Caco-2 (cell line): Measurements from ENCODE around the gene BRAT1. TPM values are rescaled to one million over a fixed set of nuclear protein-coding genes. Genes with fewer than 3 reads are reported as not detected.

Source experiments
- BruUV-seq: library from RNA; stranded (reverse); fragments of 400-500 nt; replicated peaks from 2 replicates; lab custom pipeline; 2021; lab: Mats Ljungman, UMichigan
- CTCF ChIA-PET: fragments of 300-600 bp; sonication (Branson Sonifier 250); formaldehyde crosslinking; loops from one replicate; lab custom pipeline; 2022; ENCODE audit warnings: antibody characterized with exemption; lab: Charles Lee
- POLR2A ChIA-PET: fragments of 300-600 bp; sonication (Branson Sonifier 250); formaldehyde crosslinking; loops from one replicate; lab custom pipeline; 2022; ENCODE audit warnings: antibody characterized with exemption; lab: Charles Lee
- DNase-seq, 2 experiments: peaks; one replicate each; pipeline versions ENCODE4 v3.0.0 to v3.0.0-alpha.2; 2020 to 2022
- H3K27me3 ChIP-seq: replicated peaks from 2 replicates; pipeline ENCODE4 v1.6.0; 2011; ENCODE audit warnings: low read length; ENCODE audit not compliant: control insufficient read depth, insufficient read depth
- H3K36me3 ChIP-seq: 2 replicates; pipeline ENCODE4 v1.5.1; 2011; ENCODE audit warnings: low read length; ENCODE audit not compliant: control insufficient read depth, insufficient read depth
- H3K4me1 ChIP-seq: fragments of 250-450 bp; sonication (Bioruptor Pico); 2 replicates; pipeline ENCODE4 v1.5.1; 2020; ENCODE audit warnings: mild to moderate bottlenecking
- H3K4me3 ChIP-seq: 2 replicates; pipeline ENCODE4 v1.5.1; 2011; ENCODE audit warnings: low read depth, mild to moderate bottlenecking, control low read depth, low read length
- H3K9me3 ChIP-seq: fragments of 250-450 bp; sonication (Bioruptor Pico); 2 replicates; pipeline ENCODE4 v1.5.1; 2020; ENCODE audit warnings: mild to moderate bottlenecking, moderate library complexity
- H3K27ac Mint-ChIP-seq: one replicate; pipeline ENCODE4 v1.8.0; 2022; ENCODE audit warnings: mixed read lengths; ENCODE audit not compliant: unreplicated experiment
- H3K27me3 Mint-ChIP-seq: one replicate; pipeline ENCODE4 v1.8.0; 2022; ENCODE audit warnings: mixed read lengths; ENCODE audit not compliant: insufficient read depth, unreplicated experiment
- H3K36me3 Mint-ChIP-seq: one replicate; pipeline ENCODE4 v1.8.0; 2022; ENCODE audit warnings: mild to moderate bottlenecking, mixed read lengths; ENCODE audit not compliant: insufficient read depth, unreplicated experiment
- H3K4me1 Mint-ChIP-seq: one replicate; pipeline ENCODE4 v1.8.0; 2022; ENCODE audit warnings: low read depth, mixed read lengths; ENCODE audit not compliant: unreplicated experiment
- H3K4me3 Mint-ChIP-seq: one replicate; pipeline ENCODE4 v1.8.0; 2022; ENCODE audit warnings: mild to moderate bottlenecking, moderate library complexity, mixed read lengths; ENCODE audit not compliant: unreplicated experiment
- H3K9me3 Mint-ChIP-seq: one replicate; pipeline ENCODE4 v1.8.0; 2022; ENCODE audit warnings: mixed read lengths; ENCODE audit not compliant: unreplicated experiment
- intact Hi-C: fragments of 100-400 bp; cut with micrococcal nuclease; formaldehyde crosslinking; loops from one replicate; pipeline ENCODE4 v1.10.0; 2022; ENCODE audit not compliant: unreplicated experiment
- total RNA-seq: library from RNA; stranded (reverse); gene quantifications from 2 replicates; pipeline ENCODE4 v1.2.3, GENCODE V29; 2022
- TF ChIP-seq, protein P1 (sequence below), 2 experiments: fragments of 200-600 bp in 1 of 2; IDR thresholded peaks; 1 replicate in 1 of 2; 2 replicates in 1 of 2; pipeline versions ENCODE4 v1.5.1 to v1.8.0; 2011 to 2022; ENCODE audit warnings: antibody characterized with exemption in 1 of 2, control low read depth in 1 of 2, inconsistent platforms in 1 of 2, low read depth in 1 of 2, low read length in 1 of 2, mild to moderate bottlenecking in 1 of 2, moderate library complexity in 1 of 2; ENCODE audit not compliant: insufficient read depth in 1 of 2, severe bottlenecking in 1 of 2, unreplicated experiment in 1 of 2

Gene BRAT1
- total RNA-seq, 1 experiment from 2014 or later, result 33.5 TPM

- Histone ChIP-seq H3K9me3 (no peaks in the 10 kb centered on the region), H3K36me3 (no peaks in the 10 kb centered on the region; the same call in none of the 2 replicates), H3K27me3 (no peaks in the 10 kb centered on the region), H3K4me3 (no peak overlapping the region), H3K4me1 (peaks cover 11% of the 10 kb centered on the region; the same call in 1 of the 2 replicates)
- TF ChIP-seq, protein P1, sequence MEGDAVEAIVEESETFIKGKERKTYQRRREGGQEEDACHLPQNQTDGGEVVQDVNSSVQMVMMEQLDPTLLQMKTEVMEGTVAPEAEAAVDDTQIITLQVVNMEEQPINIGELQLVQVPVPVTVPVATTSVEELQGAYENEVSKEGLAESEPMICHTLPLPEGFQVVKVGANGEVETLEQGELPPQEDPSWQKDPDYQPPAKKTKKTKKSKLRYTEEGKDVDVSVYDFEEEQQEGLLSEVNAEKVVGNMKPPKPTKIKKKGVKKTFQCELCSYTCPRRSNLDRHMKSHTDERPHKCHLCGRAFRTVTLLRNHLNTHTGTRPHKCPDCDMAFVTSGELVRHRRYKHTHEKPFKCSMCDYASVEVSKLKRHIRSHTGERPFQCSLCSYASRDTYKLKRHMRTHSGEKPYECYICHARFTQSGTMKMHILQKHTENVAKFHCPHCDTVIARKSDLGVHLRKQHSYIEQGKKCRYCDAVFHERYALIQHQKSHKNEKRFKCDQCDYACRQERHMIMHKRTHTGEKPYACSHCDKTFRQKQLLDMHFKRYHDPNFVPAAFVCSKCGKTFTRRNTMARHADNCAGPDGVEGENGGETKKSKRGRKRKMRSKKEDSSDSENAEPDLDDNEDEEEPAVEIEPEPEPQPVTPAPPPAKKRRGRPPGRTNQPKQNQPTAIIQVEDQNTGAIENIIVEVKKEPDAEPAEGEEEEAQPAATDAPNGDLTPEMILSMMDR (IDR thresholded peaks at IDR 0.05; ENCODE audit: insufficient read depth in 1 of 2, low read depth in 1 of 2, low read length in 1 of 2, severe bottlenecking in 1 of 2, unreplicated experiment in 1 of 2), result peak; percentile 38 to 70
- peaks cover 5% of the 10 kb centered on the region for H3K36me3 Mint-ChIP-seq
- intact Hi-C loops, result loop anchor here (1.0 kb wide), 1 partner anchor 114 kb away; no protein-coding TSS in a partner anchor
- no peaks in the 10 kb centered on the region for H3K27me3 Mint-ChIP-seq
- no peak overlapping the region for H3K27ac Mint-ChIP-seq
- BruUV-seq, result no TSS peak
- peak in 1 of 2 experiments; percentile 23 for DNase-seq
- ChIA-PET CTCF (interaction anchor here (0.5 kb wide), 1 partner anchor 32 kb away, joined by 3 read pairs; no protein-coding TSS in a partner anchor), POLR2A (no interaction called here)
- H3K9me3 Mint-ChIP-seq, result no peaks in the 10 kb centered on the region
- H3K4me3 Mint-ChIP-seq, result no peak overlapping the region
- H3K4me1 Mint-ChIP-seq, result no peaks in the 10 kb centered on the region
Measured at GRCh38 chr7:2567679-2568278, 12.5 kb upstream of the BRAT1 start.

DNA sequence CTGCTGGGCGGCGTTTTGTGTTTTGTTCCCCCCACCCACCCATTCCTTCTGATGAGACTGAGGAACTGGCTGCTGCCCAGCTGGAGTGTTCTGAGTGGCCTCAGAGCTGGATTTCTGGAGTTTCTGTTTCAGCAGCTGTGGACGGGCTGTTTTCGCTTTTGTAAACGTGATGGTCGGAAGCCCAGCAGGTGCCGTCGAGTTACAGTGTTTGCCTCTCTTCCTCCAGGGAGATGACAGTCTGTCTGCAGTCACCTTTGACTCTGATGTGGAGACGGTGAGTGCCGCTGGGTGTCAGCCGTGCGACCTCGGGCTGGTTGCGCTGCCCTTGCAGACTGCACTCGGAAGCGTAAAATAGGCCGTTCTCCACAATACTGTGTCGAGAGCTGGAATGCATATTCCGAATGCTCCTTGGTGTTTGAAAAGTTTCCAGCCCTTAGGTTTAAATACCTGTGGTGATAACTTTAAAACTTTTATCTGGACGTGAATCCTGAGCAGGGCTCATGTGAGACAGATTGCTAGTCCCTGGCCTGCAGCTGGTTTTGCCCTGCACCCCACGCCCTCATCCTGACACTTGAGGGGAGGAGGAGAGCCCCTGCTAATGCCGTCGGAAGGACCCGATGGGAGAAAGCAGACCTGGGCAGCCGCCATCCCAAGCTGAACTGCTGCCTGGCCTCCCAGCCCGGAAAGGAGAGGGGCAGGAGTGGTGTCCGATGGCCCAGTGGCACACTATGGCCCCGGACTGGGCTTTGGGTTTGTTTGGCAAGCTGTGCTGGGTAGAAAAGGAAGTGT, 11.8 kb upstream of the BRAT1 start:
- TF ChIP-seq, protein P1 (IDR thresholded peaks at IDR 0.05; ENCODE audit: insufficient read depth in 1 of 2, low read depth in 1 of 2, low read length in 1 of 2, severe bottlenecking in 1 of 2, unreplicated experiment in 1 of 2), result no peak
- ChIA-PET POLR2A (no interaction called here), CTCF (no interaction called here)
- Mint-ChIP-seq H3K4me1 (no peaks in the 10 kb centered on the region), H3K9me3 (no peaks in the 10 kb centered on the region), H3K27ac (no peak overlapping the region), H3K27me3 (no peaks in the 10 kb centered on the region), H3K36me3 (peaks cover 5% of the 10 kb centered on the region), H3K4me3 (no peak overlapping the region)
- Histone ChIP-seq H3K4me3 (no peak overlapping the region), H3K36me3 (no peaks in the 10 kb centered on the region; the same call in none of the 2 replicates), H3K27me3 (no peaks in the 10 kb centered on the region), H3K4me1 (peaks cover 6% of the 10 kb centered on the region; the same call in 1 of the 2 replicates), H3K9me3 (no peaks in the 10 kb centered on the region)
- intact Hi-C loops, result loop anchor here (1.0 kb wide), 1 partner anchor 114 kb away; no protein-coding TSS in a partner anchor
- no TSS peak for BruUV-seq
- no peak for DNase-seq

DNA sequence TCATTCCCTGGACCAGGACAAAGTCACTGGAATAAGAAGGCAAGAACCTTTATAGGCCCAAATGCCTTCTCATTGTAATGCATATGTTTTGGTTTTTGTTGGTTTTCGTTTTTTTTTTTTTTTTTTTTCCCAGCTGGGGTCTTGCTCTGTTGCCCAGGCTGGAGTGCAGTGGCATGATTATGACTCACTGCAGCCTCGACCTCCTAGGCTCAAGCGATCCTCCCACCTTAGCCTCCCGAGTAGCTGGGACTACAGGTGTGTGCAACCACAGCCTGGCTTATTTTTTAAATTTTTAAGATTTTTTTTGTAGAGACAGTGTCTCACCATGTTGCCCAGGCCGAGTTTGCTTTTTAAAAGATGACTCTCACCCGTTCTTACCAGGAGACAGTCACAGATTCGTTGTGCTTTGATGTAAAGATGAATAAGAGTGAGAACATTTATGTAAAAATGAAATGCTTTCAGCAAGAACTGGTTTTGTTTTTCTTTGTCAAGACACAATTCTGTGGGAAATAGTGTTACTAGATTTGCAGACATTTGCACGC, 11.1 kb upstream of the BRAT1 start:
- Mint-ChIP-seq H3K27ac (no peak overlapping the region), H3K4me1 (no peaks in the 10 kb centered on the region), H3K27me3 (no peaks in the 10 kb centered on the region), H3K4me3 (no peak overlapping the region), H3K36me3 (peaks cover 5% of the 10 kb centered on the region), H3K9me3 (no peaks in the 10 kb centered on the region)
- POLR2A ChIA-PET, result no interaction called here
- no peak overlapping the region for H3K4me3 ChIP-seq
- CTCF ChIA-PET, result interaction anchor here (0.6 kb wide), 1 partner anchor 902 kb away, joined by 3 read pairs; no protein-coding TSS in a partner anchor
- no peaks in the 10 kb centered on the region for H3K9me3 ChIP-seq
- H3K36me3 ChIP-seq, result no peaks in the 10 kb centered on the region; the same call in none of the 2 replicates
- no TSS peak for BruUV-seq
- no peak for DNase-seq
- intact Hi-C loops, result no loop called here
- 0 out of 2 replicates have a peak, but pooled peaks cover 1% of the 10 kb centered on the region for H3K4me1 ChIP-seq
- TF ChIP-seq, protein P1 (IDR thresholded peaks at IDR 0.05; ENCODE audit: insufficient read depth in 1 of 2, low read depth in 1 of 2, low read length in 1 of 2, severe bottlenecking in 1 of 2, unreplicated experiment in 1 of 2), result no peak
- H3K27me3 ChIP-seq, result no peaks in the 10 kb centered on the region
